ENCODE measurements around the gene PRPH. TPM values are rescaled to one million over a fixed set of nuclear protein-coding genes. Genes with fewer than 3 reads are reported as not detected.
"Not testable (repeated sequence)": the region's sequence is repeated elsewhere in the genome, so short reads cannot be mapped to it uniquely, and the experiment has no call there.

PRPH gene
- total and polyA plus RNA-seq, 2 donors (not counting 1 experiment from before 2014, with no cell fraction given) = not detected

DNA sequence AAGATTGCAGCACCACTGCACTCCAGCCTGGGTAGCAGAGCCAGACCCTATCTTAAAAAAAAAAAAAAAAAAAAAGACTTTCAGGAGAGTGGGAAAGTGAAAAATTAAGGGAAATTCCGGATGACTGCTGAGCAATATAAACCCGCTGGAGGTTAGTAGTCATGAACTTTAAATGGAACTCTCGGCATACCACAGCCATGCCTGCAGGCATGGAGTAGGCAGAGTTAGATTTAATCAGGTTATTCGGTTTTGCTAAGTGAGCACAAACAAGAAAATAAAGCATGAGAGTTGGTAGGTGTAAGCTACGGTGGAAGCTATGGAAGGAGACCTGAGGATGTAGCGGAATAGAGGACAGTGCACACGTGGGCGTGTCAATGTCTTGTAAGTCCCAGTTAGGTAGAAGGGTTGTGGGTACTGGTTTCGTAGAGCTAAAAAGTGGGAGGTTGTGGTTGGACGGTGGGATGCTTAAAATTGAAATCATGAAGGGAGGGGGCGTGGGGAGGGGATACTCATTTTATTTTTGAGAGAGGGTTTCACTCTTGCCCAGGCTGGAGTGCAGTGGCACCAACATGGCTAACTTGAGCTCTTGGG lies 41.8 kb upstream of the PRPH start:
- Mint-ChIP-seq H3K27ac (no peak overlapping the region), H3K9me3 (ENCODE audit: insufficient read depth) (no peaks in the 10 kb centered on the region), H3K4me1 (peaks cover 1% of the 10 kb centered on the region), H3K27me3 (no peaks in the 10 kb centered on the region), H3K4me3 (no peak overlapping the region)
- H3K9ac ChIP-seq (ENCODE audit: low read length) = no peak overlapping the region
- no peaks in the 10 kb centered on the region for H4K20me1 ChIP-seq (ENCODE audit: control insufficient read depth, insufficient read depth, low read length, poor library complexity, severe bottlenecking)
- H3K4me2 ChIP-seq (replicated peaks; ENCODE audit: low read depth, low read length, poor library complexity, severe bottlenecking) = no peak overlapping the region
- H2AFZ ChIP-seq (ENCODE audit: insufficient read depth, low read depth, low read length, poor library complexity, severe bottlenecking) = no peak overlapping the region
- H3K9me3 ChIP-seq (ENCODE audit: control extremely low read depth in 1 of 3, control insufficient read depth in 2 of 3, insufficient read depth in 1 of 3, low read length in 2 of 3) = no peaks in the 10 kb centered on the region
- no peaks in the 10 kb centered on the region for H3K4me1 ChIP-seq (ENCODE audit: control insufficient read depth in 2 of 2, insufficient read depth in 2 of 2, low read length in 2 of 2)
- ChIA-PET POLR2A (no interaction called here), CTCF (no interaction called here)
- ATAC-seq (ENCODE audit: low read depth) (no peak), DNase-seq (no peak)
- no peak overlapping the region for H3K27ac ChIP-seq (ENCODE audit: low read length in 2 of 2)
- no peaks in the 10 kb centered on the region for H3K79me2 ChIP-seq (ENCODE audit: control insufficient read depth, insufficient read depth, low read length)
- intact Hi-C loops (cut with micrococcal nuclease) = no loop called here
- no peaks in the 10 kb centered on the region for H3K36me3 ChIP-seq (replicated peaks in 1 of 2; ENCODE audit: control extremely low read depth in 1 of 2, control insufficient read depth in 1 of 2, extremely low read depth in 1 of 2, insufficient read depth in 2 of 2, low read length in 1 of 2)
- no peak overlapping the region for H3K4me3 ChIP-seq (ENCODE audit: control extremely low read depth in 1 of 5, extremely low read depth in 1 of 5, insufficient read depth in 1 of 5, low read depth in 2 of 5, low read length in 4 of 5)
- 96% methylated on average over 8 of the region's 11 CpGs for WGBS (ENCODE audit: insufficient coverage)
- TF ChIP-seq, protein P1, sequence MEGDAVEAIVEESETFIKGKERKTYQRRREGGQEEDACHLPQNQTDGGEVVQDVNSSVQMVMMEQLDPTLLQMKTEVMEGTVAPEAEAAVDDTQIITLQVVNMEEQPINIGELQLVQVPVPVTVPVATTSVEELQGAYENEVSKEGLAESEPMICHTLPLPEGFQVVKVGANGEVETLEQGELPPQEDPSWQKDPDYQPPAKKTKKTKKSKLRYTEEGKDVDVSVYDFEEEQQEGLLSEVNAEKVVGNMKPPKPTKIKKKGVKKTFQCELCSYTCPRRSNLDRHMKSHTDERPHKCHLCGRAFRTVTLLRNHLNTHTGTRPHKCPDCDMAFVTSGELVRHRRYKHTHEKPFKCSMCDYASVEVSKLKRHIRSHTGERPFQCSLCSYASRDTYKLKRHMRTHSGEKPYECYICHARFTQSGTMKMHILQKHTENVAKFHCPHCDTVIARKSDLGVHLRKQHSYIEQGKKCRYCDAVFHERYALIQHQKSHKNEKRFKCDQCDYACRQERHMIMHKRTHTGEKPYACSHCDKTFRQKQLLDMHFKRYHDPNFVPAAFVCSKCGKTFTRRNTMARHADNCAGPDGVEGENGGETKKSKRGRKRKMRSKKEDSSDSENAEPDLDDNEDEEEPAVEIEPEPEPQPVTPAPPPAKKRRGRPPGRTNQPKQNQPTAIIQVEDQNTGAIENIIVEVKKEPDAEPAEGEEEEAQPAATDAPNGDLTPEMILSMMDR (IDR thresholded peaks at IDR 0.05) = no peak
- no peak for TF ChIP-seq EZH2 (IDR thresholded peaks at IDR 0.05; ENCODE audit: borderline replicate concordance, insufficient read depth, low read depth, low read length, poor library complexity, severe bottlenecking)
- no peaks in the 10 kb centered on the region for H3K27me3 ChIP-seq (replicated peaks in 1 of 4; ENCODE audit: control extremely low read depth in 1 of 4, control insufficient read depth in 3 of 4, insufficient read depth in 4 of 4, low read length in 3 of 4)

DNA sequence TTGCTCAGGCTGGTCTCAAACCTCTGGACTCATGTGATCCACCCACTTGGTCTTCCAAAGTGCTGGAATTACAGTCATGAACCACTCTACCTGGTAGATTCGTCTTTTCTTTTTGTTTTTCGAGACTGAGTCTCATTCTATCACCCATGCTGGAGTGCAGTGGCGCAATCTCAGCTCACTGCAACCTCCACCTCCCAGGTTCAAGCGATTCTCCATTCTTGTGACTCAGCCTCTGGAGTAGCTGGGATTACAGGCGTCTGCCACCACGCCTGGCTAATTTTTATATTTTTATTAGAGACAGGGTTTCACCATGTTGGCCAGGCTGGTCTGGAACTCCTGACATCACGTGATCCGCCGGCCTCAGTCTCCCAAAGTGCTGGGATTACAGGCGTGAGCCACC lies 39.5 kb upstream of the PRPH start:
- H4K20me1 ChIP-seq (ENCODE audit: control insufficient read depth, insufficient read depth, low read length, poor library complexity, severe bottlenecking); H3K9me3 ChIP-seq (ENCODE audit: control extremely low read depth in 1 of 3, control insufficient read depth in 2 of 3, insufficient read depth in 1 of 3, low read length in 2 of 3); H2AFZ ChIP-seq (ENCODE audit: insufficient read depth, low read depth, low read length, poor library complexity, severe bottlenecking); H3K36me3 ChIP-seq (replicated peaks in 1 of 2; ENCODE audit: control extremely low read depth in 1 of 2, control insufficient read depth in 1 of 2, extremely low read depth in 1 of 2, insufficient read depth in 2 of 2, low read length in 1 of 2); H3K4me3 ChIP-seq (ENCODE audit: control extremely low read depth in 1 of 5, extremely low read depth in 1 of 5, insufficient read depth in 1 of 5, low read depth in 2 of 5, low read length in 4 of 5); H3K9me3 Mint-ChIP-seq (ENCODE audit: insufficient read depth); H3K27me3 Mint-ChIP-seq; H3K4me1 ChIP-seq (ENCODE audit: control insufficient read depth in 2 of 2, insufficient read depth in 2 of 2, low read length in 2 of 2); H3K4me1 Mint-ChIP-seq; H3K4me2 ChIP-seq (replicated peaks; ENCODE audit: low read depth, low read length, poor library complexity, severe bottlenecking); H3K4me3 Mint-ChIP-seq; CTCF ChIA-PET; ATAC-seq (ENCODE audit: low read depth); H3K9ac ChIP-seq (ENCODE audit: low read length); DNase-seq; H3K27ac Mint-ChIP-seq; intact Hi-C loops (cut with micrococcal nuclease); H3K79me2 ChIP-seq (ENCODE audit: control insufficient read depth, insufficient read depth, low read length); H3K27me3 ChIP-seq (replicated peaks in 1 of 4; ENCODE audit: control extremely low read depth in 1 of 4, control insufficient read depth in 3 of 4, insufficient read depth in 4 of 4, low read length in 3 of 4); POLR2A ChIA-PET; H3K27ac ChIP-seq (ENCODE audit: low read length in 2 of 2): not testable (repeated sequence)
- WGBS (ENCODE audit: insufficient coverage) = 93% methylated on average over 7 of the region's 10 CpGs
